ENCODE data around the gene ADTRP.

ADTRP gene

DNA sequence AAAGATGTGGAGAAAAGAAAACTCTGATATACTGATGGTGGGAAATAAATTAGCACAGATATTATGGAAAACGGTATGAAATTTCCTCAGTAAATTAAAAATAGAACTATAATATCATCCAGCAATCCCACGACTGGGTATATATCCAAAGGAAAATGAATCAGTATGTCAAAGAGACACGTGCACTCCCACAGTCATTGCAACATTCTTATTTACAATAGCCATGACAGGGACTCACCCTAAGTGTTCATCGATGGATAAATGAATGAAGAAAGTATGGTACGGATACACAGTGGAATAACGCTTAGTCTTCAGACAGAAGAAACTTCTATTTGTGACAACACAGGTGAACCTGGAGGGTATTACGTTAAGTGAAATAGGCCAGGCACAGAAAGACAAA, 5.7 kb upstream of the ADTRP start:
- H3K4me3 ChIP-seq (ENCODE audit: low read depth, low read length): no peak overlapping the region
- no peak overlapping the region for H3K27ac ChIP-seq (ENCODE audit: extremely low read depth, low read depth, low read length)
- TF ChIP-seq ZNF138 (tag by site-specific recombination; IDR thresholded peaks at IDR 0.05; ENCODE audit: borderline replicate concordance): no peak
- no peak for TF ChIP-seq ZNF548 (tag by site-specific recombination; IDR thresholded peaks at IDR 0.05)
- no peak for TF ChIP-seq ZNF596 (tag by site-specific recombination; IDR thresholded peaks at IDR 0.05)
- TF ChIP-seq, protein P1, sequence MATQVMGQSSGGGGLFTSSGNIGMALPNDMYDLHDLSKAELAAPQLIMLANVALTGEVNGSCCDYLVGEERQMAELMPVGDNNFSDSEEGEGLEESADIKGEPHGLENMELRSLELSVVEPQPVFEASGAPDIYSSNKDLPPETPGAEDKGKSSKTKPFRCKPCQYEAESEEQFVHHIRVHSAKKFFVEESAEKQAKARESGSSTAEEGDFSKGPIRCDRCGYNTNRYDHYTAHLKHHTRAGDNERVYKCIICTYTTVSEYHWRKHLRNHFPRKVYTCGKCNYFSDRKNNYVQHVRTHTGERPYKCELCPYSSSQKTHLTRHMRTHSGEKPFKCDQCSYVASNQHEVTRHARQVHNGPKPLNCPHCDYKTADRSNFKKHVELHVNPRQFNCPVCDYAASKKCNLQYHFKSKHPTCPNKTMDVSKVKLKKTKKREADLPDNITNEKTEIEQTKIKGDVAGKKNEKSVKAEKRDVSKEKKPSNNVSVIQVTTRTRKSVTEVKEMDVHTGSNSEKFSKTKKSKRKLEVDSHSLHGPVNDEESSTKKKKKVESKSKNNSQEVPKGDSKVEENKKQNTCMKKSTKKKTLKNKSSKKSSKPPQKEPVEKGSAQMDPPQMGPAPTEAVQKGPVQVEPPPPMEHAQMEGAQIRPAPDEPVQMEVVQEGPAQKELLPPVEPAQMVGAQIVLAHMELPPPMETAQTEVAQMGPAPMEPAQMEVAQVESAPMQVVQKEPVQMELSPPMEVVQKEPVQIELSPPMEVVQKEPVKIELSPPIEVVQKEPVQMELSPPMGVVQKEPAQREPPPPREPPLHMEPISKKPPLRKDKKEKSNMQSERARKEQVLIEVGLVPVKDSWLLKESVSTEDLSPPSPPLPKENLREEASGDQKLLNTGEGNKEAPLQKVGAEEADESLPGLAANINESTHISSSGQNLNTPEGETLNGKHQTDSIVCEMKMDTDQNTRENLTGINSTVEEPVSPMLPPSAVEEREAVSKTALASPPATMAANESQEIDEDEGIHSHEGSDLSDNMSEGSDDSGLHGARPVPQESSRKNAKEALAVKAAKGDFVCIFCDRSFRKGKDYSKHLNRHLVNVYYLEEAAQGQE (tag by site-specific recombination; IDR thresholded peaks at IDR 0.05): no peak
- ChIA-PET POLR2A (no interaction called here), CTCF (no interaction called here)
- peaks cover 3% of the 10 kb centered on the region; the same call in 1 of the 2 replicates for H3K4me1 ChIP-seq (ENCODE audit: control insufficient read depth, insufficient read depth, low read length)
- no peaks in the 10 kb centered on the region for H3K9me3 ChIP-seq (ENCODE audit: control insufficient read depth, insufficient read depth, low read depth, low read length)
- H3K36me3 ChIP-seq (ENCODE audit: control insufficient read depth in 2 of 2, insufficient read depth in 1 of 2, low read length in 2 of 2): no peaks in the 10 kb centered on the region

- POLR2A ChIA-PET: no interaction called here
- CTCF ChIA-PET: interaction anchor here (0.7 to 1.7 kb wide), 3 partner anchors 9 to 127 kb away, joined by 3 to 4 read pairs (median 3); no protein-coding TSS in a partner anchor
- peaks cover 7% of the 10 kb centered on the region for H3K4me1 ChIP-seq (ENCODE audit: control insufficient read depth, insufficient read depth, low read length)
These were observed 5.0 kb upstream of the ADTRP start for GRCh38 chr6:11783524-11784064.

DNA sequence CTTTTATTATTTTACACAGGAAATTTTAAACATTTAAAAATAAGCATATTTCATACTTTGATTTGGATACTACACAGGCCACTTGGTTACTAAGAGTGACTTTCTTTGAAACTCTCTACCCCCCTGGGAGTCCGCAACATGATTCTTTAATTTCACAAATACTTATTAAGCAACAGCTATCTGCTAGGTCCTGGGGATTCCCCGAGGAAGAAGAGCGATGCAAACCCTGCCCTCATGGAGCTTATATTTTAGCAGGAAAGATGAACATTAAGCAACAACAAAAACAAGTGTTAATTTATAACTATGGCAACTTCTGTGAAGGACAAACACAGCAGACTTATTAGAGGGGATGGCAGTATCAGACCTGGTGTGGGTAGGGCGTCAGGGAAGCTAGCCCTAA, 3.9 kb upstream of the ADTRP start:
- H3K4me1 ChIP-seq (ENCODE audit: control insufficient read depth, insufficient read depth, low read length): peaks cover 7% of the 10 kb centered on the region

More at GRCh38 chr6:11783524-11784064, 5.0 kb upstream of the ADTRP start:
- Histone ChIP-seq H3K4me3 (ENCODE audit: low read depth, low read length) (no peak overlapping the region), H3K27ac (ENCODE audit: extremely low read depth, low read depth, low read length) (no peak overlapping the region), H3K36me3 (ENCODE audit: control insufficient read depth in 2 of 2, insufficient read depth in 1 of 2, low read length in 2 of 2) (no peaks in the 10 kb centered on the region), H3K9me3 (ENCODE audit: control insufficient read depth, insufficient read depth, low read depth, low read length) (no peaks in the 10 kb centered on the region)
- TF ChIP-seq ZNF223 (tag by site-specific recombination; IDR thresholded peaks at IDR 0.05): no peak
- no peak for TF ChIP-seq ZFP41 (tag by site-specific recombination; IDR thresholded peaks at IDR 0.05; ENCODE audit: borderline replicate concordance)
- peak; percentile 60; the same call in 1 of the 2 replicates for TF ChIP-seq ZFHX2 (tag by site-specific recombination; conservative IDR thresholded peaks at IDR 0.05)
- TF ChIP-seq EGR2 (tag by site-specific recombination; IDR thresholded peaks at IDR 0.05; ENCODE audit: low read depth): peak; percentile 87
- TF ChIP-seq, protein P2, sequence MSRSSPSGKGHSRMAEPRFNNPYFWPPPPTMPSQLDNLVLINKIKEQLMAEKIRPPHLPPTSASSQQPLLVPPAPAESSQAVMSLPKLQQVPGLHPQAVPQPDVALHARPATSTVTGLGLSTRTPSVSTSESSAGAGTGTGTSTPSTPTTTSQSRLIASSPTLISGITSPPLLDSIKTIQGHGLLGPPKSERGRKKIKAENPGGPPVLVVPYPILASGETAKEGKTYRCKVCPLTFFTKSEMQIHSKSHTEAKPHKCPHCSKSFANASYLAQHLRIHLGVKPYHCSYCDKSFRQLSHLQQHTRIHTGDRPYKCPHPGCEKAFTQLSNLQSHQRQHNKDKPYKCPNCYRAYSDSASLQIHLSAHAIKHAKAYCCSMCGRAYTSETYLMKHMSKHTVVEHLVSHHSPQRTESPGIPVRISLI (tag by site-specific recombination; IDR thresholded peaks at IDR 0.05): no peak
- no peak for TF ChIP-seq KLF1 (tag by site-specific recombination; IDR thresholded peaks at IDR 0.05)
- no peak for TF ChIP-seq PRDM1 (tag by site-specific recombination; IDR thresholded peaks at IDR 0.05)

More for the DNA sequence above, 3.9 kb upstream of the ADTRP start:
- TF ChIP-seq ZNF426 (tag by site-specific recombination; IDR thresholded peaks at IDR 0.05) (no peak), TCF7L2 (IDR thresholded peaks at IDR 0.05; ENCODE audit: borderline replicate concordance, low read depth, low read length) (no peak), ZNF792 (tag by site-specific recombination; IDR thresholded peaks at IDR 0.05) (no peak), EGR2 (tag by site-specific recombination; IDR thresholded peaks at IDR 0.05; ENCODE audit: low read depth) (no peak), ZEB2 (tag by site-specific recombination; IDR thresholded peaks at IDR 0.05) (no peak), ZNF266 (tag by site-specific recombination; IDR thresholded peaks at IDR 0.05; ENCODE audit: low read depth) (no peak), SP2 (tag by site-specific recombination; IDR thresholded peaks at IDR 0.05) (no peak), SCRT2 (tag by site-specific recombination; IDR thresholded peaks at IDR 0.05) (no peak), ZNF585B (tag by site-specific recombination; IDR thresholded peaks at IDR 0.05) (no peak), SP3 (tag by site-specific recombination; IDR thresholded peaks at IDR 0.05) (no peak), KLF10 (tag by site-specific recombination; IDR thresholded peaks at IDR 0.05) (no peak)
- POLR2A ChIA-PET: no interaction called here
- H3K27ac ChIP-seq (ENCODE audit: extremely low read depth, low read depth, low read length): no peak overlapping the region
- no peaks in the 10 kb centered on the region for H3K36me3 ChIP-seq (ENCODE audit: control insufficient read depth in 2 of 2, insufficient read depth in 1 of 2, low read length in 2 of 2)
- no peak overlapping the region for H3K4me3 ChIP-seq (ENCODE audit: low read depth, low read length)
- CTCF ChIA-PET: interaction anchor here (0.6 to 1.7 kb wide), 3 partner anchors 10 to 126 kb away, joined by 3 to 4 read pairs (median 3); no protein-coding TSS in a partner anchor
- no peaks in the 10 kb centered on the region for H3K9me3 ChIP-seq (ENCODE audit: control insufficient read depth, insufficient read depth, low read depth, low read length)

Measured in HEK293 (cell line).